ENCODE results near the gene TSBP1. TPM values are rescaled to one million over a fixed set of nuclear protein-coding genes. Genes with fewer than 3 reads are reported as not detected.
A peak's percentile ranks its signal among the peaks of the same experiment; 100 is the strongest.
"Not testable (repeated sequence)": the region's sequence is repeated elsewhere in the genome, so short reads cannot be mapped to it uniquely, and the experiment has no call there.

TSBP1 gene
- total RNA-seq, 2 donors from 2014 or later, result not detected

- DNase-seq (no peak), ATAC-seq (replicated peaks in 1 of 2) (no peak)
- no peak overlapping the region for H3K4me3 Mint-ChIP-seq
- H3K27me3 Mint-ChIP-seq (ENCODE audit: low read depth), result peaks cover 36% of the 10 kb centered on the region
- H3K4me1 Mint-ChIP-seq (ENCODE audit: low read depth), result peaks cover 7% of the 10 kb centered on the region
- H3K9me3 Mint-ChIP-seq, result no peaks in the 10 kb centered on the region
- no peaks in the 10 kb centered on the region for H3K36me3 Mint-ChIP-seq (ENCODE audit: insufficient read depth in 2 of 2)
- H3K27ac Mint-ChIP-seq, result no peak overlapping the region
These were observed 24.3 kb upstream of the TSBP1 start for GRCh38 chr6:32396028-32396427.

GRCh38 chr6:32393665-32394420 lies 22.1 kb upstream of the TSBP1 start:
- no peak overlapping the region for H3K27ac Mint-ChIP-seq
- peaks cover 44% of the 10 kb centered on the region for H3K27me3 Mint-ChIP-seq (ENCODE audit: low read depth)
- H3K4me1 Mint-ChIP-seq (ENCODE audit: low read depth), result peaks cover 7% of the 10 kb centered on the region
- no peaks in the 10 kb centered on the region for H3K36me3 Mint-ChIP-seq (ENCODE audit: insufficient read depth in 2 of 2)
- no peak for DNase-seq
- H3K9me3 Mint-ChIP-seq, result no peaks in the 10 kb centered on the region
- no peak for ATAC-seq (replicated peaks in 1 of 2)
- H3K4me3 Mint-ChIP-seq, result no peak overlapping the region

GRCh38 chr6:32391505-32391904 lies 19.8 kb upstream of the TSBP1 start:
- no peaks in the 10 kb centered on the region for H3K4me1 Mint-ChIP-seq (ENCODE audit: low read depth)
- peaks cover 53% of the 10 kb centered on the region for H3K27me3 Mint-ChIP-seq (ENCODE audit: low read depth)
- DNase-seq (no peak), ATAC-seq (replicated peaks in 1 of 2) (no peak)
- H3K36me3 Mint-ChIP-seq (ENCODE audit: insufficient read depth in 2 of 2), result no peaks in the 10 kb centered on the region
- no peak overlapping the region for H3K27ac Mint-ChIP-seq
- no peaks in the 10 kb centered on the region for H3K9me3 Mint-ChIP-seq
- no peak overlapping the region for H3K4me3 Mint-ChIP-seq

GRCh38 chr6:32387589-32388340 lies 16.1 kb upstream of the TSBP1 start:
- H3K4me3 Mint-ChIP-seq, result no peak overlapping the region
- no peaks in the 10 kb centered on the region for H3K4me1 Mint-ChIP-seq (ENCODE audit: low read depth)
- DNase-seq, result no peak
- no peak for ATAC-seq (replicated peaks in 1 of 2)
- H3K27me3 Mint-ChIP-seq (ENCODE audit: low read depth), result peaks cover 32% of the 10 kb centered on the region
- H3K27ac Mint-ChIP-seq, result no peak overlapping the region
- H3K36me3 Mint-ChIP-seq (ENCODE audit: insufficient read depth in 2 of 2), result no peaks in the 10 kb centered on the region
- H3K9me3 Mint-ChIP-seq, result no peaks in the 10 kb centered on the region

GRCh38 chr6:32386040-32386439 lies 14.3 kb upstream of the TSBP1 start:
- H3K36me3 Mint-ChIP-seq (ENCODE audit: insufficient read depth in 2 of 2), result no peaks in the 10 kb centered on the region
- DNase-seq (no peak), ATAC-seq (replicated peaks in 1 of 2) (no peak)
- H3K27ac Mint-ChIP-seq, result no peak overlapping the region
- peaks cover 29% of the 10 kb centered on the region for H3K27me3 Mint-ChIP-seq (ENCODE audit: low read depth)
- H3K4me1 Mint-ChIP-seq (ENCODE audit: low read depth), result no peaks in the 10 kb centered on the region
- H3K4me3 Mint-ChIP-seq, result no peak overlapping the region
- no peaks in the 10 kb centered on the region for H3K9me3 Mint-ChIP-seq

GRCh38 chr6:32382757-32383420 lies 11.2 kb upstream of the TSBP1 start:
- no peaks in the 10 kb centered on the region for H3K36me3 Mint-ChIP-seq (ENCODE audit: insufficient read depth in 2 of 2)
- H3K27ac Mint-ChIP-seq, result no peak overlapping the region
- no peak for DNase-seq
- no peak overlapping the region for H3K4me3 Mint-ChIP-seq
- peaks cover 6% of the 10 kb centered on the region for H3K27me3 Mint-ChIP-seq (ENCODE audit: low read depth)
- H3K4me1 Mint-ChIP-seq (ENCODE audit: low read depth), result no peaks in the 10 kb centered on the region
- H3K9me3 Mint-ChIP-seq, result no peaks in the 10 kb centered on the region
- no peak for ATAC-seq (replicated peaks in 1 of 2)

GRCh38 chr6:32379545-32379944 lies 7.8 kb upstream of the TSBP1 start:
- H3K4me1 Mint-ChIP-seq (ENCODE audit: low read depth), result no peaks in the 10 kb centered on the region
- no peak overlapping the region for H3K4me3 Mint-ChIP-seq
- no peak overlapping the region for H3K27ac Mint-ChIP-seq
- peaks cover 11% of the 10 kb centered on the region for H3K27me3 Mint-ChIP-seq (ENCODE audit: low read depth)
- ATAC-seq (replicated peaks in 1 of 2) (no peak), DNase-seq (no peak)
- no peaks in the 10 kb centered on the region for H3K9me3 Mint-ChIP-seq
- no peaks in the 10 kb centered on the region for H3K36me3 Mint-ChIP-seq (ENCODE audit: insufficient read depth in 2 of 2)

GRCh38 chr6:32375739-32376529 lies 4.2 kb upstream of the TSBP1 start:
- Mint-ChIP-seq H3K27me3 (ENCODE audit: low read depth) (peaks cover 21% of the 10 kb centered on the region), H3K27ac (no peak overlapping the region), H3K36me3 (ENCODE audit: insufficient read depth in 2 of 2) (no peaks in the 10 kb centered on the region), H3K9me3 (no peaks in the 10 kb centered on the region), H3K4me1 (ENCODE audit: low read depth) (no peaks in the 10 kb centered on the region), H3K4me3 (no peak overlapping the region)
- DNase-seq (no peak), ATAC-seq (replicated peaks in 1 of 2) (no peak)

GRCh38 chr6:32371229-32371628 lies 474 bp downstream of the TSBP1 start:
- ATAC-seq (replicated peaks in 1 of 2), result no peak
- H3K36me3 Mint-ChIP-seq (ENCODE audit: insufficient read depth in 2 of 2), result no peaks in the 10 kb centered on the region
- H3K4me1 Mint-ChIP-seq (ENCODE audit: low read depth), result peaks cover 7% of the 10 kb centered on the region
- no peak overlapping the region for H3K4me3 Mint-ChIP-seq
- DNase-seq, result no peak
- peak overlapping the region; percentile 43 for H3K27ac Mint-ChIP-seq
- no peaks in the 10 kb centered on the region for H3K9me3 Mint-ChIP-seq
- H3K27me3 Mint-ChIP-seq (ENCODE audit: low read depth), result peaks cover 24% of the 10 kb centered on the region

- DNase-seq (no peak), ATAC-seq (replicated peaks in 1 of 2) (no peak)
- H3K4me1 Mint-ChIP-seq (ENCODE audit: low read depth), result peaks cover 7% of the 10 kb centered on the region
- peak overlapping the region; percentile 77 for H3K27ac Mint-ChIP-seq
- H3K4me3 Mint-ChIP-seq, result peak overlapping the region in 1 of 2 donors; percentile 51
- H3K36me3 Mint-ChIP-seq (ENCODE audit: insufficient read depth in 2 of 2), result no peaks in the 10 kb centered on the region
- peaks cover 26% of the 10 kb centered on the region for H3K27me3 Mint-ChIP-seq (ENCODE audit: low read depth)
- no peaks in the 10 kb centered on the region for H3K9me3 Mint-ChIP-seq
These were observed 1.2 kb downstream of the TSBP1 start for GRCh38 chr6:32370505-32370904.

- peak overlapping the region in 1 of 2 donors; percentile 44 for H3K4me3 Mint-ChIP-seq
- no peaks in the 10 kb centered on the region for H3K9me3 Mint-ChIP-seq
- peaks cover 7% of the 10 kb centered on the region for H3K4me1 Mint-ChIP-seq (ENCODE audit: low read depth)
- H3K36me3 Mint-ChIP-seq (ENCODE audit: insufficient read depth in 2 of 2), result no peaks in the 10 kb centered on the region
- DNase-seq, result peak; percentile 7 to 61
- peaks cover 31% of the 10 kb centered on the region for H3K27me3 Mint-ChIP-seq (ENCODE audit: low read depth)
- peak; percentile 41 to 93 for ATAC-seq (replicated peaks in 1 of 2)
- H3K27ac Mint-ChIP-seq, result no peak overlapping the region
These were observed 2.0 kb downstream of the TSBP1 start for GRCh38 chr6:32369660-32370059.

GRCh38 chr6:32367644-32368043 lies 4.1 kb downstream of the TSBP1 start:
- Mint-ChIP-seq H3K9me3 (no peaks in the 10 kb centered on the region), H3K36me3 (ENCODE audit: insufficient read depth in 2 of 2) (no peaks in the 10 kb centered on the region), H3K27ac (no peak overlapping the region), H3K4me3 (no peak overlapping the region), H3K4me1 (ENCODE audit: low read depth) (peaks cover 7% of the 10 kb centered on the region), H3K27me3 (ENCODE audit: low read depth) (peaks cover 31% of the 10 kb centered on the region)
- DNase-seq, result no peak
- ATAC-seq (replicated peaks in 1 of 2), result no peak

- not testable (repeated sequence) for ATAC-seq (replicated peaks in 1 of 2); H3K27me3 Mint-ChIP-seq (ENCODE audit: low read depth); H3K4me1 Mint-ChIP-seq (ENCODE audit: low read depth); H3K36me3 Mint-ChIP-seq (ENCODE audit: insufficient read depth in 2 of 2); H3K27ac Mint-ChIP-seq; DNase-seq; H3K9me3 Mint-ChIP-seq; H3K4me3 Mint-ChIP-seq
These were observed 12.5 kb downstream of the TSBP1 start for GRCh38 chr6:32359225-32359624.

Measured in activated T-cell treated with anti-CD3 and anti-CD28 coated beads, Interleukin-2, amount 50 U/mL, for 72 hours (primary cell).